Measurements from ENCODE around the gene CHRNB2.

The CHRNB2 gene

DNA sequence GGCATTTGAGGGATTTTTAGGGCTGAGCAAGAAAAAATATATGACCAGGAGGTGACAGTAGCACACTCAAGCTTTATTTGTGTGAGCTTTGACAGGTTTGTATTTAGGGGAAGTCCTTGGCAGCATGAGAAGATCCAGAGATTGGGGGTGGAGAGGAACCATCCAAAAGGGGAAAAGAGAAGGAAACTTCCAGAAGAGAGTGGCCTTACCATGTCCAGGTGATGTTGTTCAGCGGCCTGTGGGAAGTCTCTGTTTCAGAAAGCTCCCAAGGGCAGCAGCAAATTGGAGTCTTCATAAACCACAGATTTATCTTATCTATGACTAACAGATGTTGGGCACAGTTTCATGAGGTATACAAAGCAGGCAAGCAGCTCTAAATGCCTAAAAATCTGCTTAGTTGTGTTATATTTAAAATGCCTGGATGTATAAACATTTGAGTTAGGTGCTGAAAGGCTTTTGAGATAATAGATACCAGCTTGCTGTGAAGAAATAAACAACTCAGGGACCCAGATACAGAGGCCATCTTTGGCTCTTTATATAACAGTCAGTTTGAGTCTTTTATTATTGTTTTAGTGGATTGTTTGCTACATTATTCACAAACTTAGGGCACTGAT, 61.6 kb downstream of the CHRNB2 start:
- H3K4me3 ChIP-seq (ENCODE audit: low read length): no peak overlapping the region
- peaks cover 2% of the 10 kb centered on the region for H3K36me3 ChIP-seq (ENCODE audit: insufficient read depth, low read length)
- H3K27me3 ChIP-seq (ENCODE audit: insufficient read depth, low read length): no peaks in the 10 kb centered on the region
- no peaks in the 10 kb centered on the region for H3K9me3 ChIP-seq (ENCODE audit: low read length)
- peaks cover 4% of the 10 kb centered on the region for H3K4me1 ChIP-seq (ENCODE audit: insufficient read depth, low read length)
- peak overlapping the region; percentile 73 for H2AFZ ChIP-seq (ENCODE audit: low read depth, low read length)

Measured in neuron (in vitro differentiated cells).